PC-9 (cell line): ENCODE data around the gene SLC44A1.

Experiments used
- CTCF ChIP-seq: fragments of 200-600 bp; sonication (generic); conservative IDR thresholded peaks from 2 replicates; pipeline ENCODE4 v1.6.1; 2017; ENCODE audit warnings: mixed run types, antibody characterized with exemption, mild to moderate bottlenecking, moderate library complexity
- EZH2 ChIP-seq: fragments of 200-600 bp; sonication (generic); IDR thresholded peaks from 2 replicates; pipeline ENCODE4 v1.8.0; 2017; ENCODE audit warnings: antibody characterized with exemption, low read depth

GRCh38 chr9:105308461-105309341 is 64.2 kb downstream of the SLC44A1 start:
- no peak for TF ChIP-seq CTCF
- TF ChIP-seq EZH2: no peak
